GM23338 (cell line): ENCODE measurements around the gene FUT7. TPM values are rescaled to one million over a fixed set of nuclear protein-coding genes. Genes with fewer than 3 reads are reported as not detected.

Source experiments
- ATAC-seq: fragments of 200-7000 bp; cut with Tn5 transposase; 3 replicates; pipeline ENCODE4 v1.9.1; 2020
- DNase-seq: peaks from one replicate; pipeline ENCODE4 v3.0.0-alpha.2; 2015; ENCODE audit warnings: low spot score
- H2AFZ ChIP-seq: fragments of 200-600 bp; sonication (generic); 2 replicates; pipeline ENCODE4 v1.8.0; 2016; ENCODE audit warnings: antibody characterized with exemption, mild to moderate bottlenecking, moderate library complexity
- H3F3A ChIP-seq: fragments of 200-600 bp; sonication (generic); replicated peaks from 2 replicates; pipeline ENCODE4 v1.8.0; 2017; ENCODE audit warnings: antibody characterized with exemption, mixed run types, low read depth
- H3K27ac ChIP-seq: fragments of 200-600 bp; sonication (generic); 2 replicates; pipeline ENCODE4 v1.6.1; 2016; ENCODE audit warnings: low read depth
- H3K27me3 ChIP-seq: fragments of 200-600 bp; sonication (generic); 2 replicates; pipeline ENCODE4 v1.8.0; 2016; ENCODE audit warnings: mild to moderate bottlenecking, mixed run types, moderate library complexity; ENCODE audit not compliant: insufficient read depth
- H3K36me3 ChIP-seq: fragments of 200-600 bp; sonication (generic); 2 replicates; pipeline ENCODE4 v1.8.0; 2016; ENCODE audit warnings: mild to moderate bottlenecking; ENCODE audit not compliant: insufficient read depth
- H3K4me1 ChIP-seq: fragments of 200-600 bp; sonication (generic); 2 replicates; pipeline ENCODE4 v1.8.0; 2016; ENCODE audit warnings: mild to moderate bottlenecking, moderate library complexity; ENCODE audit not compliant: insufficient read depth
- H3K4me2 ChIP-seq: fragments of 200-600 bp; sonication (generic); 2 replicates; pipeline ENCODE4 v1.7.1; 2017; ENCODE audit warnings: mixed run types
- H3K4me3 ChIP-seq: fragments of 200-600 bp; sonication (generic); 2 replicates; pipeline ENCODE4 v1.6.1; 2016; ENCODE audit warnings: mixed run types
- H3K79me2 ChIP-seq: fragments of 200-600 bp; sonication (generic); replicated peaks from 2 replicates; pipeline ENCODE4 v1.8.0; 2017; ENCODE audit warnings: mild to moderate bottlenecking; ENCODE audit not compliant: insufficient read depth
- H3K9me2 ChIP-seq: fragments of 200-600 bp; sonication (generic); 2 replicates; pipeline ENCODE4 v1.8.0; 2017; ENCODE audit not compliant: insufficient read depth
- H4K20me1 ChIP-seq: fragments of 200-600 bp; sonication (generic); replicated peaks from 2 replicates; pipeline ENCODE4 v1.8.0; 2017; ENCODE audit warnings: mild to moderate bottlenecking; ENCODE audit not compliant: insufficient read depth
- H3K27ac Mint-ChIP-seq: 2 replicates; pipeline ENCODE4 v1.8.0; 2020; ENCODE audit warnings: inconsistent platforms, mild to moderate bottlenecking, moderate library complexity, mixed read lengths
- H3K27me3 Mint-ChIP-seq: 3 replicates; pipeline ENCODE4 v1.8.0; 2022; ENCODE audit warnings: low read depth, mild to moderate bottlenecking, moderate library complexity, mixed read lengths, inconsistent platforms; ENCODE audit not compliant: insufficient read depth, poor library complexity
- H3K36me3 Mint-ChIP-seq: 3 replicates; pipeline ENCODE4 v1.8.0; 2021; ENCODE audit warnings: low read depth, mild to moderate bottlenecking, inconsistent platforms, moderate library complexity, mixed read lengths
- H3K4me1 Mint-ChIP-seq: 3 replicates; pipeline ENCODE4 v1.8.0; 2020; ENCODE audit warnings: mild to moderate bottlenecking, inconsistent platforms, mixed read lengths
- H3K4me3 Mint-ChIP-seq: 3 replicates; pipeline ENCODE4 v1.8.0; 2021; ENCODE audit warnings: moderate library complexity, mild to moderate bottlenecking, inconsistent platforms, mixed read lengths
- H3K9me3 Mint-ChIP-seq: 3 replicates; pipeline ENCODE4 v1.8.0; 2020; ENCODE audit warnings: moderate library complexity, mild to moderate bottlenecking, inconsistent platforms, mixed read lengths
- CREB1 ChIP-seq: fragments of 250-450 bp; sonication (Bioruptor Pico); IDR thresholded peaks from 2 replicates; pipeline ENCODE4 v1.5.0; 2020; ENCODE audit warnings: low read depth, mild to moderate bottlenecking, moderate library complexity
- EZH2 ChIP-seq: fragments of 200-600 bp; sonication (generic); IDR thresholded peaks from one replicate; pipeline ENCODE4 v1.8.0; 2017; ENCODE audit warnings: antibody characterized with exemption, mild to moderate bottlenecking, low read depth; ENCODE audit not compliant: unreplicated experiment
- EZH2phosphoT487 ChIP-seq: fragments of 200-600 bp; sonication (generic); IDR thresholded peaks from one replicate; pipeline ENCODE4 v1.8.1; 2018; ENCODE audit warnings: antibody characterized with exemption; ENCODE audit not compliant: unreplicated experiment
- JUNB ChIP-seq: IDR thresholded peaks from one replicate; pipeline ENCODE4 v1.6.1; 2016; ENCODE audit warnings: antibody characterized with exemption; ENCODE audit not compliant: unreplicated experiment
- POLR2AphosphoS5 ChIP-seq: IDR thresholded peaks from 2 replicates; pipeline ENCODE4 v1.6.1; 2016; ENCODE audit warnings: antibody characterized with exemption, low read depth
- STAT1 ChIP-seq: IDR thresholded peaks from one replicate; pipeline ENCODE4 v1.6.1; 2016; ENCODE audit warnings: antibody characterized with exemption; ENCODE audit not compliant: unreplicated experiment
- ZNF114 ChIP-seq: fragments of 250-450 bp; sonication (Bioruptor Pico); IDR thresholded peaks from 2 replicates; pipeline ENCODE4 v1.5.0; 2020; ENCODE audit warnings: mild to moderate bottlenecking, moderate library complexity
- polyA plus RNA-seq: library from polyadenylated mRNA; unstranded; fragments of >200 nt; fragmentation: Nextera tagmentation; extraction: Ambion mirVana; gene quantifications from 2 replicates; pipeline ENCODE4 v1.2.1, GENCODE V29; 2016
- total RNA-seq: library from RNA; depleted of rRNA; stranded (reverse); fragments of >200 nt; shearing (Covaris generic); gene quantifications from 2 replicates; pipeline ENCODE4 v1.2.3, GENCODE V29; 2014
- TF ChIP-seq, protein P1 (sequence below): IDR thresholded peaks from one replicate; pipeline ENCODE4 v1.6.1; 2018; ENCODE audit warnings: antibody characterized with exemption; ENCODE audit not compliant: unreplicated experiment
- TF ChIP-seq, protein P2 (sequence below): IDR thresholded peaks from 2 replicates; pipeline ENCODE4 v1.6.1; 2016; ENCODE audit warnings: antibody characterized with exemption

Gene FUT7
- total and polyA plus RNA-seq, 2 experiments from 2014 or later: not detected

DNA sequence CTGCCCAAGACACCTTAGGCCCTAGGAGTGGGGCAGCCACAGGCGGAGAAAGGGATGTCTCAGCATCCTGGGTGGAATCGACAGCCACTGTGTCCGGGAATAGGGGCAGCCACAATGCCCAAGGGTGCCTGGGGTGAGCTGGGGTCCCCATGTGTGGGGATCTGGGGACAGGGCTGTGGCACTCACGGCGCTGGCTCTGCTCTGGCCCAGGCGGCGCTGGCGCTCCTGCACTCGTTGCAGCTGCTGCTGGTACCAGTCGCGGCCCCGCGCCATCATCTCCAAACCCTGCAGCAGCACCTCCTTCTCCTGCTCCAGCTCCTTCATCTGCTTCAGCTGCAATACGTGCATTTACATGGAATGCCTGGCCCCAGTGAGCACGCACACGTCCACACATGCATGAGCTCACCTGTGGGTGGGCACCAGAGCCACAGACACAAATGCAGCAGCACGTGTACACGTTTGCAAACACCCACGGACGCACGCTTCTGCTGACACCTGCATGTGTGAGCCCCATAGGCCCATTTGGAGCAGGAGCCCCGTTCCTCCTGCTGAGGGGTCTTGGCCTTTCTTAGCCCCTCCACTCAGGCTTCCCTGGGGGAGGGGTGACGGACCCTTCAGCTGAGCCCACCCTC, 33.6 kb upstream of the FUT7 start:
- Mint-ChIP-seq H3K9me3 (no peaks in the 10 kb centered on the region), H3K27ac (no peak overlapping the region), H3K27me3 (peaks cover 1% of the 10 kb centered on the region), H3K36me3 (no peaks in the 10 kb centered on the region; the same call in 2 of the 3 replicates), H3K4me3 (no peak overlapping the region), H3K4me1 (peaks cover 10% of the 10 kb centered on the region)
- H3K4me1 ChIP-seq: peaks cover 12% of the 10 kb centered on the region; the same call in 1 of the 2 replicates
- no peak for ATAC-seq
- no peak overlapping the region for H3K4me3 ChIP-seq
- H3K79me2 ChIP-seq: peaks cover 10% of the 10 kb centered on the region; the same call in 1 of the 2 replicates
- H3K27ac ChIP-seq: no peak overlapping the region
- no peak overlapping the region for H2AFZ ChIP-seq
- DNase-seq: no peak
- no peaks in the 10 kb centered on the region for H3K9me2 ChIP-seq
- TF ChIP-seq STAT1 (no peak), JUNB (no peak), POLR2AphosphoS5 (no peak), EZH2phosphoT487 (no peak), CREB1 (CRISPR knock-in tag) (no peak), ZNF114 (CRISPR knock-in tag) (no peak)
- TF ChIP-seq, protein P1, sequence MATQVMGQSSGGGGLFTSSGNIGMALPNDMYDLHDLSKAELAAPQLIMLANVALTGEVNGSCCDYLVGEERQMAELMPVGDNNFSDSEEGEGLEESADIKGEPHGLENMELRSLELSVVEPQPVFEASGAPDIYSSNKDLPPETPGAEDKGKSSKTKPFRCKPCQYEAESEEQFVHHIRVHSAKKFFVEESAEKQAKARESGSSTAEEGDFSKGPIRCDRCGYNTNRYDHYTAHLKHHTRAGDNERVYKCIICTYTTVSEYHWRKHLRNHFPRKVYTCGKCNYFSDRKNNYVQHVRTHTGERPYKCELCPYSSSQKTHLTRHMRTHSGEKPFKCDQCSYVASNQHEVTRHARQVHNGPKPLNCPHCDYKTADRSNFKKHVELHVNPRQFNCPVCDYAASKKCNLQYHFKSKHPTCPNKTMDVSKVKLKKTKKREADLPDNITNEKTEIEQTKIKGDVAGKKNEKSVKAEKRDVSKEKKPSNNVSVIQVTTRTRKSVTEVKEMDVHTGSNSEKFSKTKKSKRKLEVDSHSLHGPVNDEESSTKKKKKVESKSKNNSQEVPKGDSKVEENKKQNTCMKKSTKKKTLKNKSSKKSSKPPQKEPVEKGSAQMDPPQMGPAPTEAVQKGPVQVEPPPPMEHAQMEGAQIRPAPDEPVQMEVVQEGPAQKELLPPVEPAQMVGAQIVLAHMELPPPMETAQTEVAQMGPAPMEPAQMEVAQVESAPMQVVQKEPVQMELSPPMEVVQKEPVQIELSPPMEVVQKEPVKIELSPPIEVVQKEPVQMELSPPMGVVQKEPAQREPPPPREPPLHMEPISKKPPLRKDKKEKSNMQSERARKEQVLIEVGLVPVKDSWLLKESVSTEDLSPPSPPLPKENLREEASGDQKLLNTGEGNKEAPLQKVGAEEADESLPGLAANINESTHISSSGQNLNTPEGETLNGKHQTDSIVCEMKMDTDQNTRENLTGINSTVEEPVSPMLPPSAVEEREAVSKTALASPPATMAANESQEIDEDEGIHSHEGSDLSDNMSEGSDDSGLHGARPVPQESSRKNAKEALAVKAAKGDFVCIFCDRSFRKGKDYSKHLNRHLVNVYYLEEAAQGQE: no peak
- TF ChIP-seq, protein P2, sequence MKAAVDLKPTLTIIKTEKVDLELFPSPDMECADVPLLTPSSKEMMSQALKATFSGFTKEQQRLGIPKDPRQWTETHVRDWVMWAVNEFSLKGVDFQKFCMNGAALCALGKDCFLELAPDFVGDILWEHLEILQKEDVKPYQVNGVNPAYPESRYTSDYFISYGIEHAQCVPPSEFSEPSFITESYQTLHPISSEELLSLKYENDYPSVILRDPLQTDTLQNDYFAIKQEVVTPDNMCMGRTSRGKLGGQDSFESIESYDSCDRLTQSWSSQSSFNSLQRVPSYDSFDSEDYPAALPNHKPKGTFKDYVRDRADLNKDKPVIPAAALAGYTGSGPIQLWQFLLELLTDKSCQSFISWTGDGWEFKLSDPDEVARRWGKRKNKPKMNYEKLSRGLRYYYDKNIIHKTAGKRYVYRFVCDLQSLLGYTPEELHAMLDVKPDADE: no peak
- peaks cover 7% of the 10 kb centered on the region; the same call in 1 of the 2 replicates for H3F3A ChIP-seq
- H3K27me3 ChIP-seq: peaks cover 9% of the 10 kb centered on the region; the same call in 1 of the 2 replicates
- no peak overlapping the region for H3K4me2 ChIP-seq
- H4K20me1 ChIP-seq: peaks cover 11% of the 10 kb centered on the region; the same call in 1 of the 2 replicates
- no peaks in the 10 kb centered on the region; the same call in 1 of the 2 replicates for H3K36me3 ChIP-seq

DNA sequence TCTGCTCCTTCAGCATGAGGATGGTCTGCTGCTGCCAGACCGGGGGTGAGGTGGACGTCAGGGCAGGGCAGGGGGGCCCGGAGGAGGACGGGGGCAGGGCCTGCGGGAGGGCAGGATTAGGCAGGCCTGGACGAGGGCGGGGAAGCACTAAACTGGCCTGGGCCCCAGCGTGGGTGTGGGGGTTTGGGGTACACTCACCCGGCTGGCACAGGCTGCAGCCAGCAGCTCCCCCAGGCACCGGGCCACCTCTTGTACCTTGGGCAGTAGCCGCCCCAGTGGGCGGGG, 32.9 kb upstream of the FUT7 start:
- H3K36me3 ChIP-seq: no peaks in the 10 kb centered on the region; the same call in 1 of the 2 replicates
- H2AFZ ChIP-seq: no peak overlapping the region
- no peak overlapping the region for H3K27ac ChIP-seq
- H3K4me3 ChIP-seq: no peak overlapping the region
- peaks cover 10% of the 10 kb centered on the region for H3K4me1 Mint-ChIP-seq
- DNase-seq (no peak), ATAC-seq (no peak)
- H3K27me3 Mint-ChIP-seq: peaks cover 3% of the 10 kb centered on the region
- H3K4me1 ChIP-seq: peaks cover 12% of the 10 kb centered on the region; the same call in 1 of the 2 replicates
- H3K27ac Mint-ChIP-seq: no peak overlapping the region
- peaks cover 11% of the 10 kb centered on the region; the same call in 1 of the 2 replicates for H4K20me1 ChIP-seq
- no peak overlapping the region for H3K4me2 ChIP-seq
- H3K4me3 Mint-ChIP-seq: no peak overlapping the region
- H3K79me2 ChIP-seq: peaks cover 10% of the 10 kb centered on the region; the same call in 1 of the 2 replicates
- peaks cover 12% of the 10 kb centered on the region; the same call in 1 of the 2 replicates for H3K27me3 ChIP-seq
- no peaks in the 10 kb centered on the region for H3K9me2 ChIP-seq
- H3F3A ChIP-seq: peaks cover 7% of the 10 kb centered on the region; the same call in 1 of the 2 replicates
- H3K36me3 Mint-ChIP-seq: no peaks in the 10 kb centered on the region; the same call in 2 of the 3 replicates
- TF ChIP-seq POLR2AphosphoS5 (no peak), STAT1 (no peak), EZH2 (no peak)
- TF ChIP-seq, protein P2: no peak
- no peaks in the 10 kb centered on the region for H3K9me3 Mint-ChIP-seq
